Spleen (tissue), 7 donors: ENCODE results near the gene FBLN2.

Source experiments
- POLR2A ChIP-seq, 3 donors: fragments of 450-650 bp; IDR thresholded peaks; one replicate each; pipeline ENCODE4 v1.5.1; 2017; ENCODE audit warnings: antibody characterized with exemption in 3 of 3, mild to moderate bottlenecking in 1 of 3
- TF ChIP-seq, protein P1 (sequence below), 11 experiments: fragments of 200-600 bp in 7 of 11; fragments of 450-650 bp in 4 of 11; sonication (generic) in 4 of 11; IDR thresholded peaks in 8 of 11; conservative IDR thresholded peaks in 3 of 11; 1 replicate in 7 of 11; 2 replicates in 4 of 11; pipeline versions ENCODE4 v1.4.0 to v1.8.0; 2016 to 2021; ENCODE audit warnings: antibody characterized with exemption in 11 of 11, inconsistent platforms in 4 of 11, mild to moderate bottlenecking in 1 of 11
- donor health status: DM: no; HTN: no; CAD: no; lungs with moderate emphysema.
- donor health status: DM: no; HTN: no; CAD: no.
- donor health status: DM: no; HTN: no; CAD: no.

DNA sequence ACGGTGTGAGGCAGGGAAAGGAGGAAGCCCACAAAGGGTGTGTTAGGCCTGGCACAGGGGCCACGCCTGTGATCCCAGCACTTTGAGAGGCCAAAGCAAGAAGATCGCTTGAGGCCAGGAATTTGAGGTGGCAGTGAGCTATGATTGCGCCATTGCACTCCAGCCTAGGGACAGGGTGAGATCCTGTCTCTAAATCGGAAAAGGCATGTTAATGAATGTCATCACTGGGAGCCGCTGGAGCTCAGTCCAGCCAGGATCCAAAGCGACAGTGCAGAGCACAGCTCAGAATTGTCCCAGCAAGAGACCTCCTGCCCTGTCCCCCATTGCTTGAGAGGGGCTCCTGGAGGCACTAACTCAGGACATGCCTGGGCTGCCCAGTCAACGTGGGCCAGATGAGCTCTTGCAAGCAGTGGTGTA, 15.0 kb upstream of the FBLN2 start:
- TF ChIP-seq, protein P1, sequence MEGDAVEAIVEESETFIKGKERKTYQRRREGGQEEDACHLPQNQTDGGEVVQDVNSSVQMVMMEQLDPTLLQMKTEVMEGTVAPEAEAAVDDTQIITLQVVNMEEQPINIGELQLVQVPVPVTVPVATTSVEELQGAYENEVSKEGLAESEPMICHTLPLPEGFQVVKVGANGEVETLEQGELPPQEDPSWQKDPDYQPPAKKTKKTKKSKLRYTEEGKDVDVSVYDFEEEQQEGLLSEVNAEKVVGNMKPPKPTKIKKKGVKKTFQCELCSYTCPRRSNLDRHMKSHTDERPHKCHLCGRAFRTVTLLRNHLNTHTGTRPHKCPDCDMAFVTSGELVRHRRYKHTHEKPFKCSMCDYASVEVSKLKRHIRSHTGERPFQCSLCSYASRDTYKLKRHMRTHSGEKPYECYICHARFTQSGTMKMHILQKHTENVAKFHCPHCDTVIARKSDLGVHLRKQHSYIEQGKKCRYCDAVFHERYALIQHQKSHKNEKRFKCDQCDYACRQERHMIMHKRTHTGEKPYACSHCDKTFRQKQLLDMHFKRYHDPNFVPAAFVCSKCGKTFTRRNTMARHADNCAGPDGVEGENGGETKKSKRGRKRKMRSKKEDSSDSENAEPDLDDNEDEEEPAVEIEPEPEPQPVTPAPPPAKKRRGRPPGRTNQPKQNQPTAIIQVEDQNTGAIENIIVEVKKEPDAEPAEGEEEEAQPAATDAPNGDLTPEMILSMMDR (IDR thresholded peaks at IDR 0.05 in 8 of 11, conservative IDR thresholded peaks at IDR 0.05 in 3 of 11): no peak
- no peak for TF ChIP-seq POLR2A (IDR thresholded peaks at IDR 0.05)
